ENCODE data around the gene PPP2R5E. TPM values are rescaled to one million over a fixed set of nuclear protein-coding genes. Genes with fewer than 3 reads are reported as not detected.

PPP2R5E gene
- total RNA-seq, 6 experiments from 2014 or later: 12.5 to 34.8 (median 18.2) TPM

DNA sequence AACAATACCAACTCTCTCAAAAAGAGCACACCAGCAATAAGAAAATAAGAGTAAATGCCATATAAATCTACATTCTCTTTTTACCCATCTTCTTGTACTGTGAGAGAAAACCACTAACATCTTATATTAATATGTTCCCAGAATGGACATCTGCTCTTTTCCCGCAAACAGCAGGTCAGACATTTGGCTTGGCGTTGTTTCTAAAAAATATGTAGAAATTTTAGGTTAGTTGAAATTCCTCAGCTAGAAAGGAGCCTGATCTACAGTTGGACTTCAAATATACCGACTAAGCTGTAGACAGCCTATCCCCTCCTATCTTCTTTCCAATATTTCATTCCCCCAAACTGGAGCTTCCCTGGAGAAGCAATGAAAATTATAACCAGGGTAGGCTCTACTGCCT is 88.7 kb downstream of the PPP2R5E start:
- DNase-seq (no peak), ATAC-seq (no peak)
- H3K27ac ChIP-seq: no peak overlapping the region
- intact Hi-C loops (cut with DNase I): loop anchor here in 1 of 2 donors (10.0 kb wide), 1 partner anchor 90 kb away; the partner anchor contains the start of gene PPP2R5E
- H3K27me3 ChIP-seq: no peaks in the 10 kb centered on the region
- no peaks in the 10 kb centered on the region for H3K9me3 ChIP-seq
- WGBS (ENCODE audit: insufficient coverage, low coverage, low lambda C conversion rate, missing lambda C conversion rate): 95% methylated on average over 3 of the region's 3 CpGs
- no peak for TF ChIP-seq POLR2A (IDR thresholded peaks at IDR 0.05)
- TF ChIP-seq, protein P1, sequence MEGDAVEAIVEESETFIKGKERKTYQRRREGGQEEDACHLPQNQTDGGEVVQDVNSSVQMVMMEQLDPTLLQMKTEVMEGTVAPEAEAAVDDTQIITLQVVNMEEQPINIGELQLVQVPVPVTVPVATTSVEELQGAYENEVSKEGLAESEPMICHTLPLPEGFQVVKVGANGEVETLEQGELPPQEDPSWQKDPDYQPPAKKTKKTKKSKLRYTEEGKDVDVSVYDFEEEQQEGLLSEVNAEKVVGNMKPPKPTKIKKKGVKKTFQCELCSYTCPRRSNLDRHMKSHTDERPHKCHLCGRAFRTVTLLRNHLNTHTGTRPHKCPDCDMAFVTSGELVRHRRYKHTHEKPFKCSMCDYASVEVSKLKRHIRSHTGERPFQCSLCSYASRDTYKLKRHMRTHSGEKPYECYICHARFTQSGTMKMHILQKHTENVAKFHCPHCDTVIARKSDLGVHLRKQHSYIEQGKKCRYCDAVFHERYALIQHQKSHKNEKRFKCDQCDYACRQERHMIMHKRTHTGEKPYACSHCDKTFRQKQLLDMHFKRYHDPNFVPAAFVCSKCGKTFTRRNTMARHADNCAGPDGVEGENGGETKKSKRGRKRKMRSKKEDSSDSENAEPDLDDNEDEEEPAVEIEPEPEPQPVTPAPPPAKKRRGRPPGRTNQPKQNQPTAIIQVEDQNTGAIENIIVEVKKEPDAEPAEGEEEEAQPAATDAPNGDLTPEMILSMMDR (IDR thresholded peaks at IDR 0.05): no peak
- H3K4me3 ChIP-seq: no peak overlapping the region
- peaks cover 0 to 7% (median 0%) of the 10 kb centered on the region in 4 donors for H3K36me3 ChIP-seq
- peaks cover 0 to 19% (median 7%) of the 10 kb centered on the region in 4 donors for H3K4me1 ChIP-seq

DNA sequence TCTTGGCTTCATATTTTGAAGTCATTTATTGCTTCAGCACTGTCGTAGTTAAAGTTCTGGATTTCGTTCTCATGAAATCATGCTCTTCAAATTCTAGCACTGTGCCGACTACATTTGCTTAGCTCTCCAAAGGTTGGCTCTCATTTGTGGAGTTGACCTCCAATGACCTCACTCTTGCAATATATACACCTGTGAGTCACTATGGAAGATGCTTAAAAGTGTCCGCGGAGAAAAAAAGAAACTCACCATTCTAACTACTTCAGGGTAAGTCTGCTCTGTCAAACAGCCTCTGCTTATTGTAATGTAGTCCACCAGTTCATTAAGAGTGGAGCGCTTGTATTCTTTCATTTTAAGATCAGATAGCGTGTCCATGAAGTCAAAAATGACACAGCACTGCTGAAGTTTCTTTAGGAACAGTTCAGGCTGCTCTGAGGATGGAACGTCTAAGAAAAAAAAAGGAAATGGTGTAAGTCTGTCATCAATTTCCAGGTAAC is 89.7 kb downstream of the PPP2R5E start:
- whole genome bisulfite sequencing (ENCODE audit: insufficient coverage, low coverage, low lambda C conversion rate, missing lambda C conversion rate): 81% methylated on average over 8 of the region's 8 CpGs
- ATAC-seq (peak in 1 of 4 donors; percentile 24), DNase-seq (no peak)
- Histone ChIP-seq H3K9me3 (no peaks in the 10 kb centered on the region), H3K27me3 (no peaks in the 10 kb centered on the region), H3K36me3 (peaks cover 0 to 7% (median 0%) of the 10 kb centered on the region in 4 donors), H3K4me3 (no peak overlapping the region), H3K4me1 (peaks cover 0 to 14% (median 6%) of the 10 kb centered on the region in 4 donors), H3K27ac (no peak overlapping the region)
- TF ChIP-seq, protein P1 (IDR thresholded peaks at IDR 0.05): no peak
- TF ChIP-seq POLR2A (IDR thresholded peaks at IDR 0.05): no peak
- intact Hi-C loops (cut with DNase I): loop anchor here in 1 of 2 donors (10.0 kb wide), 1 partner anchor 91 kb away; the partner anchor contains the start of gene PPP2R5E

DNA sequence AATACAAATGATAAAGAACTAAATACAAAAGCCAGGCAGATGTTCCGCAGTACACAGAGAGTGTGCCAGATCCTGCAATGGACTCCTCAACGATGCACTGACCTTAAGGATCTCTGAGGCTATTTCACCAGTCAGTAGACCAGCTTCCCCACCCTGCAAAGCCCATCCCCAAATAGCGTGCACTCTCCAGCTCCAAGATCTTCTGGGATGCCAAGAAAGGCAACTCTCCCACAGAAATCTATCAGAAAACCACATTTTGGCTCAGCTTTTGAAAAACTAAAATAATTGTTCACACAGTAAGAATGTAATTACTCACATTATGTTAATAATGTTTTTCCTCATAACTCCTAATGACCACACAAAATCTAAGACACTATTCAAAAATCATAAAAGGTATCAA is 90.4 kb downstream of the PPP2R5E start:
- intact Hi-C loops (cut with DNase I): loop anchor here in 1 of 2 donors (10.0 kb wide), 1 partner anchor 92 kb away; the partner anchor contains the start of gene PPP2R5E
- Histone ChIP-seq H3K36me3 (peaks cover 0 to 7% (median 0%) of the 10 kb centered on the region in 4 donors), H3K9me3 (no peaks in the 10 kb centered on the region), H3K4me1 (peaks cover 0 to 9% (median 4%) of the 10 kb centered on the region in 4 donors), H3K27ac (no peak overlapping the region), H3K27me3 (no peaks in the 10 kb centered on the region), H3K4me3 (no peak overlapping the region)
- 76% methylated on average over 3 of the region's 3 CpGs for WGBS (ENCODE audit: insufficient coverage, low coverage, low lambda C conversion rate, missing lambda C conversion rate)
- no peak for ATAC-seq
- DNase-seq: no peak
- no peak for TF ChIP-seq POLR2A (IDR thresholded peaks at IDR 0.05)

DNA sequence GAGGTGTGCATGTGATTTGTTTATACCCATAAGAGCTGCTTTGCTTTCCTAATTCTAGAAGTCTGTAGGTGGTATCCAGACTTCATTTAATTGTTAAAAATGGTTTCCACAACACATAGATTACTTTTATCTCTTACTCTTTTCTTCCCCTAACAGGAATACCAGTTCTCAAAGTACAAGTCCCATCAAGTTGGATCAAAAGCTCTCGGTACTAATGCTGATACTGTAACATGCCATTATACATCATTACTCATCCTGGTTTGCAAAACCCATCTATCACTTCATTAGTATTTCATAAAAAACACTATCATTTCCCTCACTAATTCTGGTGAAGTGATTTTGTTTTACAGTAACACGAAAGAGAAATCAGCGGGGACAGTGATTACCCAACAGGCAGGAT is 94.3 kb downstream of the PPP2R5E start:
- intact Hi-C loops (cut with DNase I): no loop called here
- TF ChIP-seq, protein P1 (IDR thresholded peaks at IDR 0.05): no peak
- no peak for TF ChIP-seq POLR2A (IDR thresholded peaks at IDR 0.05)
- H3K4me1 ChIP-seq: peaks cover 0 to 4% (median 0%) of the 10 kb centered on the region in 4 donors
- DNase-seq (no peak), ATAC-seq (no peak)
- peaks cover 0 to 7% (median 0%) of the 10 kb centered on the region in 4 donors for H3K36me3 ChIP-seq
- no peaks in the 10 kb centered on the region for H3K9me3 ChIP-seq
- no peaks in the 10 kb centered on the region for H3K27me3 ChIP-seq
- no peak overlapping the region for H3K27ac ChIP-seq
- WGBS (ENCODE audit: insufficient coverage, low coverage, low lambda C conversion rate, missing lambda C conversion rate): 88% methylated on average over 3 of the region's 3 CpGs
- no peak overlapping the region for H3K4me3 ChIP-seq

DNA sequence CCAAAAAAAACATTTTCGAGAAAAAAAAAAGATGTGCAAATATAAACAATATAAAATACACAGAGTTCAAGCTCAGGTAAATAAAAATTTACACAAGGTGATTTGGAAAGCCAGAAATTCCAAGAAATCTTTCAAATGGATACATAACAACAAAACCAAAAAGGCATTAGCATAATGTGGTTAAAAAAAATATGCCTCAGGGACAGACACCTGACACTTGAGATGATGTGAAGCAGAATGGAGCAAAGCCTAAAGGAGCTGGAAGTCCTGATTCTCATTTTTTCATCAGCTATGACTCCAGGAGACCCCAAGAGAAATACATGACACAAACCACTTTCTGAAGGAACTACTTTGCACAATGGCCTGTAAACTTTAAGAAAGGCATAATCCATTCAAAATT is 98.6 kb downstream of the PPP2R5E start:
- Histone ChIP-seq H3K27ac (no peak overlapping the region), H3K27me3 (no peaks in the 10 kb centered on the region), H3K4me3 (no peak overlapping the region), H3K9me3 (no peaks in the 10 kb centered on the region), H3K4me1 (peaks cover 0 to 4% (median 0%) of the 10 kb centered on the region in 4 donors), H3K36me3 (no peaks in the 10 kb centered on the region)
- ATAC-seq: no peak
- DNase-seq: no peak
- 26% methylated on average over 1 of the region's 1 CpG for WGBS (ENCODE audit: insufficient coverage, low coverage, low lambda C conversion rate, missing lambda C conversion rate)
- intact Hi-C loops (cut with DNase I): no loop called here
- TF ChIP-seq, protein P1 (IDR thresholded peaks at IDR 0.05): no peak
- TF ChIP-seq POLR2A (IDR thresholded peaks at IDR 0.05): no peak

All from right lobe of liver (tissue), 6 donors.